Measurements from ENCODE around the gene CAPN10. TPM values are rescaled to one million over a fixed set of nuclear protein-coding genes. Genes with fewer than 3 reads are reported as not detected.
A peak's percentile ranks its signal among the peaks of the same experiment; 100 is the strongest.

Gene CAPN10
- total and polyA plus RNA-seq, 9 donors: 2.2 to 34.3 (median 25.1) TPM

GRCh38 chr2:240635121-240635997, 48.8 kb downstream of the CAPN10 start:
- H3K4me3 ChIP-seq: no peak overlapping the region
- no peaks in the 10 kb centered on the region for H3K36me3 ChIP-seq
- H3K9me3 ChIP-seq: no peaks in the 10 kb centered on the region
- 80 to 93% (median 81%) methylated on average over 5 to 6 of the region's 6 CpGs for WGBS, 3 donors
- peak in 2 of 5 donors; percentile 8 to 9 for DNase-seq
- no peak for TF ChIP-seq POLR2A (IDR thresholded peaks at IDR 0.05)
- no peak for TF ChIP-seq EP300 (IDR thresholded peaks at IDR 0.05)
- no peak for TF ChIP-seq CTCF (IDR thresholded peaks at IDR 0.05)
- intact Hi-C loops (cut with DNase I): loop anchor here in 1 of 4 donors (10.0 kb wide), 1 partner anchor 531 kb away; no protein-coding TSS in a partner anchor
- H3K4me1 ChIP-seq (ENCODE audit: insufficient read depth): no peaks in the 10 kb centered on the region
- no peaks in the 10 kb centered on the region for H3K27me3 ChIP-seq
- H3K27ac ChIP-seq: no peak overlapping the region

- TF ChIP-seq POLR2A (IDR thresholded peaks at IDR 0.05): no peak
- TF ChIP-seq EP300 (IDR thresholded peaks at IDR 0.05): no peak
- TF ChIP-seq CTCF (IDR thresholded peaks at IDR 0.05): no peak
- Histone ChIP-seq H3K27ac (no peak overlapping the region), H3K4me1 (ENCODE audit: insufficient read depth) (no peaks in the 10 kb centered on the region), H3K27me3 (no peaks in the 10 kb centered on the region), H3K9me3 (no peaks in the 10 kb centered on the region), H3K36me3 (no peaks in the 10 kb centered on the region), H3K4me3 (no peak overlapping the region)
- peak in 1 of 5 donors; percentile 9 for DNase-seq
- whole genome bisulfite sequencing, 3 donors: 65 to 78% (median 75%) methylated on average over 3 of the region's 3 CpGs
- intact Hi-C loops (cut with DNase I): loop anchor here in 1 of 4 donors (10.0 kb wide), 1 partner anchor 531 kb away; no protein-coding TSS in a partner anchor
Measured at GRCh38 chr2:240635998-240636547, 49.5 kb downstream of the CAPN10 start.

- Histone ChIP-seq H3K27me3 (no peaks in the 10 kb centered on the region), H3K36me3 (no peaks in the 10 kb centered on the region), H3K9me3 (no peaks in the 10 kb centered on the region), H3K27ac (no peak overlapping the region), H3K4me1 (ENCODE audit: insufficient read depth) (no peaks in the 10 kb centered on the region), H3K4me3 (no peak overlapping the region)
- no peak for TF ChIP-seq POLR2A (IDR thresholded peaks at IDR 0.05)
- no peak for TF ChIP-seq EP300 (IDR thresholded peaks at IDR 0.05)
- TF ChIP-seq CTCF (IDR thresholded peaks at IDR 0.05): no peak
- intact Hi-C loops (cut with DNase I): loop anchor here in 1 of 4 donors (10.0 kb wide), 1 partner anchor 532 kb away; no protein-coding TSS in a partner anchor
- 77 to 86% (median 79%) methylated on average over 11 of the region's 11 CpGs for WGBS, 3 donors
- peak in 3 of 5 donors; percentile 9 to 26 (median 12) for DNase-seq
Measured at GRCh38 chr2:240636563-240637115, 50.1 kb downstream of the CAPN10 start.

- intact Hi-C loops (cut with DNase I): loop anchor here in 1 of 4 donors (10.0 kb wide), 1 partner anchor 533 kb away; no protein-coding TSS in a partner anchor
- no peak overlapping the region for H3K4me3 ChIP-seq
- peak in 3 of 5 donors; percentile 3 to 30 (median 7) for DNase-seq
- H3K27ac ChIP-seq: no peak overlapping the region
- H3K4me1 ChIP-seq (ENCODE audit: insufficient read depth): no peaks in the 10 kb centered on the region
- no peaks in the 10 kb centered on the region for H3K36me3 ChIP-seq
- WGBS, 3 donors: 82 to 84% (median 84%) methylated on average over 17 of the region's 17 CpGs
- H3K9me3 ChIP-seq: no peaks in the 10 kb centered on the region
- TF ChIP-seq CTCF (IDR thresholded peaks at IDR 0.05) (no peak), POLR2A (IDR thresholded peaks at IDR 0.05) (no peak), EP300 (IDR thresholded peaks at IDR 0.05) (no peak)
- no peaks in the 10 kb centered on the region for H3K27me3 ChIP-seq
Measured at GRCh38 chr2:240637116-240637900, 50.8 kb downstream of the CAPN10 start.

Measured in ovary (tissue), 9 donors.